Adrenal gland (tissue), 5 donors: Measurements from ENCODE around the gene THSD4.

ENCODE experiments used
- POLR2A ChIP-seq, 2 donors: fragments of 450-650 bp; IDR thresholded peaks; one replicate each; pipeline ENCODE4 v1.6.1; 2017; ENCODE audit warnings: antibody characterized with exemption in 2 of 2, mild to moderate bottlenecking in 2 of 2, moderate library complexity in 1 of 2
- TF ChIP-seq, protein P1 (sequence below), 6 experiments: fragments of 450-650 bp in 4 of 6; fragments of 200-600 bp in 2 of 6; sonication (generic) in 1 of 6; IDR thresholded peaks; 1 replicate in 5 of 6; 2 replicates in 1 of 6; pipeline versions ENCODE4 v1.5.1 to v1.8.0; 2016 to 2021; ENCODE audit warnings: antibody characterized with exemption in 6 of 6, mild to moderate bottlenecking in 2 of 6, moderate library complexity in 1 of 6
- donor health status: DM: no; HTN: no; CAD: no.

DNA sequence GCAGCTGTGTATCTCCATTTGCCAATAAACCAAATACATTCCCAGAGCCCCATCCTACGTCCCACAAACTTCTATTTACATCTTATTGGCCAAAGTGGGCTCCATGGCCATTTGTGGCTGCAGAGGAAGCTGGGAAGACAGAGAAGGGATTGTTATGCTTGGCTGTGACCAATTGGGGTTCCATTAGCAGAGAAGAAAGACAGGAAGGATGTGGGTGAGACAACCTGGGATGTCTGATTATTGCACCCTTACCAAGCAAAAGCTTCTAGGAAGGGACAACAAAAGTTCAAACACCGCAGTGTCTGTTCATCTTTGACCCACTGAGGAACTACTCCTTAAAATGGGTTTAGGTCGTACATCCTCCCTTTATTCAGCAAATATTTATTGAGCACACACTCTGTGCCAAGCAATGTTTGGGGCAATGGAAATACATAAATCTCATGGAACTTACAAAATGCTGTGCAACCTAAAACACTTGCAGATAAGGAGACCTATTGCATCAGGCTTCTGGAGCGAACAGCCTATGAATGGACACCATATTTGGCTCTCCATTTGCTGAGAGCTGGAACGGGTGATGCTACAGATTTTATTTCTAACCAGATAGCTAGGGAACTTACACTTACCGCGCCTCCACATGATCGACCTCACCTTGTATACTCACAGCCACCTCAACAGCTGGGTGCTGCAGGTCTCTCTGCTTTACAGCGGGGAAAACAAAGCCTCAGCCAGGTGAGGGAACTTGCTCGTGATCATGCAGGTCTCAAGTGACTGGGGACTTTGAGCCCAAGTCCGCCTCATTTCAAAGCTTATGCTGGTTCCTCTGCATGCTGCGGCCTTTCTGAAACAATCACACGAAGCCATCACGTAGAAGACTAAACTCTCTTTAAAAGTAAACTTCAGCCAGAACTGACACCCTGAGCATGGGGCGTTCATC is 673.6 kb downstream of the THSD4 start:
- TF ChIP-seq, protein P1, sequence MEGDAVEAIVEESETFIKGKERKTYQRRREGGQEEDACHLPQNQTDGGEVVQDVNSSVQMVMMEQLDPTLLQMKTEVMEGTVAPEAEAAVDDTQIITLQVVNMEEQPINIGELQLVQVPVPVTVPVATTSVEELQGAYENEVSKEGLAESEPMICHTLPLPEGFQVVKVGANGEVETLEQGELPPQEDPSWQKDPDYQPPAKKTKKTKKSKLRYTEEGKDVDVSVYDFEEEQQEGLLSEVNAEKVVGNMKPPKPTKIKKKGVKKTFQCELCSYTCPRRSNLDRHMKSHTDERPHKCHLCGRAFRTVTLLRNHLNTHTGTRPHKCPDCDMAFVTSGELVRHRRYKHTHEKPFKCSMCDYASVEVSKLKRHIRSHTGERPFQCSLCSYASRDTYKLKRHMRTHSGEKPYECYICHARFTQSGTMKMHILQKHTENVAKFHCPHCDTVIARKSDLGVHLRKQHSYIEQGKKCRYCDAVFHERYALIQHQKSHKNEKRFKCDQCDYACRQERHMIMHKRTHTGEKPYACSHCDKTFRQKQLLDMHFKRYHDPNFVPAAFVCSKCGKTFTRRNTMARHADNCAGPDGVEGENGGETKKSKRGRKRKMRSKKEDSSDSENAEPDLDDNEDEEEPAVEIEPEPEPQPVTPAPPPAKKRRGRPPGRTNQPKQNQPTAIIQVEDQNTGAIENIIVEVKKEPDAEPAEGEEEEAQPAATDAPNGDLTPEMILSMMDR (IDR thresholded peaks at IDR 0.05), result no peak
- TF ChIP-seq POLR2A (IDR thresholded peaks at IDR 0.05), result no peak
